Muscle layer of colon (tissue), 2 donors: ENCODE results near the gene PCYT1B.

Experiments used
- H3K27ac ChIP-seq: one replicate; pipeline ENCODE4 v1.7.0; 2013; ENCODE audit warnings: low read depth, mild to moderate bottlenecking, low read length, moderate library complexity
- H3K27me3 ChIP-seq, 2 donors: one replicate each; pipeline ENCODE4 v1.7.0; 2013; ENCODE audit warnings: low read length in 2 of 2, mild to moderate bottlenecking in 2 of 2; ENCODE audit not compliant: insufficient read depth in 2 of 2, control insufficient read depth in 1 of 2
- H3K36me3 ChIP-seq: one replicate; pipeline ENCODE4 v1.7.0; 2013; ENCODE audit warnings: mild to moderate bottlenecking, low read length; ENCODE audit not compliant: insufficient read depth
- H3K4me1 ChIP-seq: one replicate; pipeline ENCODE4 v1.7.0; 2013; ENCODE audit warnings: mild to moderate bottlenecking, low read length; ENCODE audit not compliant: insufficient read depth
- H3K4me3 ChIP-seq, 2 donors: one replicate each; pipeline ENCODE4 v1.7.0; 2013; ENCODE audit warnings: low read length in 2 of 2, low read depth in 1 of 2, mild to moderate bottlenecking in 1 of 2, moderate library complexity in 1 of 2
- H3K9ac ChIP-seq: one replicate; pipeline ENCODE4 v1.7.0; 2013; ENCODE audit warnings: low read length
- H3K9me3 ChIP-seq: one replicate; pipeline ENCODE4 v1.7.0; 2013; ENCODE audit warnings: mild to moderate bottlenecking, low read length
- donor health status: abdominal sarcoma.
- donor health status: Adenocarcinoma of cecum.

The PCYT1B gene

DNA sequence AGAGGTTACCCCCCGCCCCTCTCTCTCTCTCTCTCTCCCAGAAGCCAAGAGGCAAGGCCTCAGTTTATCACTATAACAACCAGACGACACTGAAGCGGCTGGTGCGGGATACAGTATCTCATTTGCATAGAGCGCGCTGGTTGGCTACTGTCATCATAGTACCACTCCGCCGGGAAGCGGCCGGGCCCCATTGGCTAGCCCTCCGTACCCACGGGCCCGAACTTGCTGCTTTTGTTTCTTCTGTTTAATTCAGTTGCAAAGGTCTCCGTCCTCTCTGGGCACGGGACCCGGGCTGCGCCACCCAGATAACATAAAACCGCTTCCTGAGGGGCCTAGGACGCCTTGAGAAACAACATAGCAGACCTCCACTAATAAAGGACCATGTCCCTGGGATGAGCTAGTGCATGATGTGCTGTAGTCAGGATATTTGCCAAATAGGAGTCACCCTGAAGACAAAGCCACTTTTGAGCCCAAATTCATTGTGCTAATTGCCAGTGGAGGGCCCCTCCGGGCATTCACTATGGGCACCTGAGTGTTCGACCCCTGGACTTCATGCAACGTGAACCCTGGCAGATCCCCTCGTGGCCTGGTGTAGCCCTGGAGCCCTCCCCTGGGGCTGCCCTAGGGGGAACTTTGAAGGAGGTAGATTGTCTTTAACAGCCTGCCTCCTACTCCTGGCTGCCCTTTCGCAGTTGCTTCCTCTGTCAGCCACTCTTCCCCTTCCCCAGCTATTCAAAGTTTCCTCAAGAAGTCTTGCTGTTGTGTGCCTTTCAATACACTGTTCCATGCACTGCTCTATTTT, at the start of gene PCYT1B:
TSS of gene PCYT1B (minus strand) at position 91 of the 802 bp plus-strand sequence. CDS start 242 bp downstream, outside the sequence.
- no peaks in the 10 kb centered on the region for H3K36me3 ChIP-seq
- peaks cover 0 to 10% of the 10 kb centered on the region in 2 donors for H3K27me3 ChIP-seq
- H3K9ac ChIP-seq, result no peak within 1 kb of the TSS
- peaks cover 5% of the 10 kb centered on the region for H3K4me1 ChIP-seq
- peak within 1 kb of the TSS in 1 of 2 donors; percentile 64 for H3K4me3 ChIP-seq
- H3K9me3 ChIP-seq, result no peaks in the 10 kb centered on the region
- H3K27ac ChIP-seq, result peak within 1 kb of the TSS; percentile 23

DNA sequence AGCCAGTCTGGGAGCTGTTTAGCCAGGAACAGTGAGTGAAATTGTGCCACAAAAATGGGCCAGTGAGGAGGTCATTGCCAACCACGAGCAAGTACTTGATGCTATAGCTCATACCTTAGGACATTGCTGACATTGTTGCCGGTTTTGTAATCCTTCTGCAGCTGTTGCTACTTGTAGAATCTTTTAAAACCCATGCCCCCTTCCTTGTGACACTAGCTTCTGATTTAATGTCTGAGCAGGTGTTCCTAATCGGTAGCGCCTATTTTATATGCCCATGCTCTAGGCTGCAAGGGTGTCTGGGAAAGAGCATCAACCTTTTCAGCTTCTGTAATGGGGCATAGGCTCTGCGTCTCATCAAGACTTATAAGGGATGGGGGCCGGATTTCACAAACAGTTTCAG, 49.1 kb upstream of the PCYT1B start:
- Histone ChIP-seq H3K9ac (no peak overlapping the region), H3K27ac (no peak overlapping the region), H3K36me3 (no peaks in the 10 kb centered on the region), H3K27me3 (no peaks in the 10 kb centered on the region), H3K9me3 (no peaks in the 10 kb centered on the region), H3K4me3 (no peak overlapping the region), H3K4me1 (peaks cover 6% of the 10 kb centered on the region)

- no peak overlapping the region for H3K4me3 ChIP-seq
These were observed 47.7 kb upstream of the PCYT1B start for GRCh38 chrX:24694825-24695224.

GRCh38 chrX:24693453-24694202, 46.5 kb upstream of the PCYT1B start, which contains the start of gene POLA1:
TSS of gene POLA1 (plus strand) at chrX:24693918. CDS start at chrX:24693962, 44 bp downstream.
- H3K4me3 ChIP-seq, result peak within 1 kb of the TSS in 1 of 2 donors; percentile 74
- H3K36me3 ChIP-seq, result no peaks in the 10 kb centered on the region
- H3K27me3 ChIP-seq, result no peaks in the 10 kb centered on the region
- H3K9ac ChIP-seq, result peak within 1 kb of the TSS; percentile 25
- H3K9me3 ChIP-seq, result no peaks in the 10 kb centered on the region
- H3K27ac ChIP-seq, result peak within 1 kb of the TSS; percentile 41
- H3K4me1 ChIP-seq, result peaks cover 6% of the 10 kb centered on the region

More at GRCh38 chrX:24694825-24695224, 47.7 kb upstream of the PCYT1B start:
- Histone ChIP-seq H3K4me1 (peaks cover 6% of the 10 kb centered on the region), H3K36me3 (no peaks in the 10 kb centered on the region), H3K9me3 (no peaks in the 10 kb centered on the region), H3K27ac (no peak overlapping the region), H3K27me3 (no peaks in the 10 kb centered on the region), H3K9ac (peak overlapping the region; percentile 25)

- Histone ChIP-seq H3K27ac (no peak overlapping the region), H3K4me3 (no peak overlapping the region), H3K9ac (no peak overlapping the region), H3K36me3 (no peaks in the 10 kb centered on the region), H3K4me1 (peaks cover 6% of the 10 kb centered on the region), H3K27me3 (no peaks in the 10 kb centered on the region), H3K9me3 (no peaks in the 10 kb centered on the region)
These were observed 45.2 kb upstream of the PCYT1B start for GRCh38 chrX:24692305-24692704.

DNA sequence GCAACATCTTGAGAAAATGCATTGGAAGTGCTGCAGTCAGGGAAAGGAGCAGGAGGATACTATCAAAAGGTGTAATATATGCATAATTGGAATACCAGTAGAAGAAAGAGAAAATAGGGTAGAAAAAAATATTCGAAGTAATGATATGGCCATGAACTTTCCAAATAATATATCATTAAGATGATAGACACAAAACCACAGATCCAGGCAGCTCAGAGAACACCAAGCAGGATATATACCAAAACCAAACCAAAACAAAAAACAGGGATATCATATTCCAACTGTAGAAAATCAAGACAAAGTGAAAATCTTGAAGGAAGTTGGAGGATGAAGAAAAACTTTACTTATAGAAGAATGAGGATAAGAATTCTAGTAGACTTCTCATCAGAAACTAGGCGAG, 36.9 kb upstream of the PCYT1B start:
- Histone ChIP-seq H3K36me3 (no peaks in the 10 kb centered on the region), H3K4me1 (no peaks in the 10 kb centered on the region), H3K27me3 (no peaks in the 10 kb centered on the region), H3K4me3 (no peak overlapping the region), H3K27ac (no peak overlapping the region), H3K9me3 (no peaks in the 10 kb centered on the region), H3K9ac (no peak overlapping the region)

- Histone ChIP-seq H3K9ac (no peak overlapping the region), H3K4me3 (no peak overlapping the region), H3K36me3 (no peaks in the 10 kb centered on the region), H3K27me3 (no peaks in the 10 kb centered on the region), H3K9me3 (no peaks in the 10 kb centered on the region), H3K27ac (no peak overlapping the region), H3K4me1 (no peaks in the 10 kb centered on the region)
These were observed 35.7 kb upstream of the PCYT1B start for GRCh38 chrX:24682739-24683432.

DNA sequence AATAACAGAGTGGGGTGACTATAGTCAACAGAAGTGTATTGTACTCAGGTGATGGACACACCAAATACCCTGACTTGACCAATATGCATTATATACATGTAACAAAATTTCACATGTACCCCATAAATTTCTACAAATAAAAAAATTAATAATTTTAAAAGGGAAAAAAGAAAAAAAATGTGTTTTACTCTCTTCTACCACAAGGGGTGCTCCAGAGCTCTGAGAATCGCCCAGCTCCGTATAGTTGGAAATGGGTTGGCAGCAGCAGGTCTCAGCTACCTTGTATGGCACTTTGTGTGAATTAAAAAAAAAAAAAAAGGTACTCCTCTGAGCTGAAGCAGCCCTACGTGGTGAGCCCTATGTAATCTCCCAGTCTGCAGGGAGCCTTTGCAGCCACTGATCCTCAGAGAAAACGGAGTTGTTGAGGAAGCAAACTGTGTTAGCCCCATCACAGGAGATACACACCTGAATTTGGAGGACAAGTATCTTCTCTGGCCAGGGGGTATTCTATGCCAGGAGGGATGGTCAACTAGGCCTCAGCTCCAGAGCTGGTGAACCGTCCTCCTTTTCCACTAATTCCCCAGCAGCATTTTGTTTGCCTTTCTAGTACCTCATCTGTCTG, 29.4 kb upstream of the PCYT1B start:
- Histone ChIP-seq H3K9me3 (no peaks in the 10 kb centered on the region), H3K4me3 (no peak overlapping the region), H3K27ac (no peak overlapping the region), H3K4me1 (no peaks in the 10 kb centered on the region), H3K27me3 (no peaks in the 10 kb centered on the region), H3K36me3 (no peaks in the 10 kb centered on the region), H3K9ac (no peak overlapping the region)

DNA sequence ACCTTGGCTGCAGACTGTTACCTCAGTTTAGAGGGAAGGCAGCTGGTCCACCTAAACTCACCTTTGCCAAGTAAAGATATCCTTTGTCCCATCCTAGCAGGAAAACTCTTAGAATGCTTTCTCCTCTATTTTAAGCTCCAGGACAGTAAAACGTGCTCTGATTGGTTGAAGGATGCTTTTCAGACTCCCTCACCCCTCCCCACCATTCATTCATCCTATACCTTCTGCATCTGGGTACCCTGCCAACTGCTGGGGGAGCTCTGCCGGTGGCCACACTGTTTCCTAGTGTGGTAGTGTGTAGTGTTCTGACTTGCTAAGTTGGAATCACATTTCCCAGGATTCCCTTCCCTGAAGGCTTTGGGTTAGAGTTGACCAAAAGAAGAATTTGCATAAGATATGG, 26.3 kb upstream of the PCYT1B start:
- Histone ChIP-seq H3K27ac (no peak overlapping the region), H3K27me3 (no peaks in the 10 kb centered on the region), H3K36me3 (no peaks in the 10 kb centered on the region), H3K4me1 (no peaks in the 10 kb centered on the region), H3K4me3 (no peak overlapping the region), H3K9ac (no peak overlapping the region), H3K9me3 (no peaks in the 10 kb centered on the region)

- H3K27me3 ChIP-seq, result no peaks in the 10 kb centered on the region
- H3K9ac ChIP-seq, result no peak overlapping the region
- no peaks in the 10 kb centered on the region for H3K4me1 ChIP-seq
- H3K9me3 ChIP-seq, result no peaks in the 10 kb centered on the region
- no peak overlapping the region for H3K27ac ChIP-seq
- no peaks in the 10 kb centered on the region for H3K36me3 ChIP-seq
- no peak overlapping the region for H3K4me3 ChIP-seq
These were observed 25.6 kb upstream of the PCYT1B start for GRCh38 chrX:24672701-24673190.

DNA sequence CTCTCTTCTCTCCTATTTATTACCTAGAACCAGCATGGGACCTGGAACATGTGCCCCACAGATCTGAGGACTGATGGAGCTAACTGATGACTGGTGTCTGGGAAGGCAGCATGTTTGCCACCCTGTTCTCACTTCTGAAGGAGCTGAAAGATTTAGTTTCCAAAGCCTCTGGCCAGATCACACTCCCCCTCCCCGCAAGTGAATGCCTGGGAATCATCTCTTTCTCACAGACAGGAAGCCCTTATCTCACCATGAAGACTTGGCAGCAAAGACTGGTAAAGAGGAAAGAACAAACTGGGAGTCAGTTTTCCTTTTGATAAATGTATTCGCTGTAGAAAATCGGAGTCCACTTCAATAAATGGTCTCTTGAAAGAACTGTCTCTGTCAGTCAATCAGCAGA, 21.0 kb upstream of the PCYT1B start:
- Histone ChIP-seq H3K27me3 (no peaks in the 10 kb centered on the region), H3K4me1 (no peaks in the 10 kb centered on the region), H3K4me3 (no peak overlapping the region), H3K27ac (no peak overlapping the region), H3K36me3 (no peaks in the 10 kb centered on the region), H3K9me3 (no peaks in the 10 kb centered on the region), H3K9ac (no peak overlapping the region)
